Measurements from ENCODE around the gene PHACTR4. TPM values are rescaled to one million over a fixed set of nuclear protein-coding genes. Genes with fewer than 3 reads are reported as not detected.

The PHACTR4 gene
- total RNA-seq (10 to 100 TPM; 22.4 to 34.9 TPM), polyA plus RNA-seq (10 to 100 TPM; 15.1 to 18.7 TPM)
- long read RNA-seq, donor 1, partial matches to known transcripts: 19 of 23 reads
- long read RNA-seq, donor 1, other reads (novel, unspliced or antisense): 0 of 23 reads
- long read RNA-seq, donor 2, partial matches to known transcripts: 0 of 4 reads
- long read RNA-seq, donor 2, other reads (novel, unspliced or antisense): 0 of 4 reads
- long read RNA-seq, donor 3, partial matches to known transcripts: 0 of 3 reads
- long read RNA-seq, donor 3, other reads (novel, unspliced or antisense): 0 of 3 reads
- long read RNA-seq, donor 4, partial matches to known transcripts: 0 of 1 reads
- long read RNA-seq, donor 4, other reads (novel, unspliced or antisense): 0 of 1 reads
- long read RNA-seq, donor 5, full-length matches to known transcripts: 9 of 21 reads
- long read RNA-seq, donor 5, partial matches to known transcripts: 12 of 21 reads
- long read RNA-seq, donor 5, other reads (novel, unspliced or antisense): 0 of 21 reads

DNA sequence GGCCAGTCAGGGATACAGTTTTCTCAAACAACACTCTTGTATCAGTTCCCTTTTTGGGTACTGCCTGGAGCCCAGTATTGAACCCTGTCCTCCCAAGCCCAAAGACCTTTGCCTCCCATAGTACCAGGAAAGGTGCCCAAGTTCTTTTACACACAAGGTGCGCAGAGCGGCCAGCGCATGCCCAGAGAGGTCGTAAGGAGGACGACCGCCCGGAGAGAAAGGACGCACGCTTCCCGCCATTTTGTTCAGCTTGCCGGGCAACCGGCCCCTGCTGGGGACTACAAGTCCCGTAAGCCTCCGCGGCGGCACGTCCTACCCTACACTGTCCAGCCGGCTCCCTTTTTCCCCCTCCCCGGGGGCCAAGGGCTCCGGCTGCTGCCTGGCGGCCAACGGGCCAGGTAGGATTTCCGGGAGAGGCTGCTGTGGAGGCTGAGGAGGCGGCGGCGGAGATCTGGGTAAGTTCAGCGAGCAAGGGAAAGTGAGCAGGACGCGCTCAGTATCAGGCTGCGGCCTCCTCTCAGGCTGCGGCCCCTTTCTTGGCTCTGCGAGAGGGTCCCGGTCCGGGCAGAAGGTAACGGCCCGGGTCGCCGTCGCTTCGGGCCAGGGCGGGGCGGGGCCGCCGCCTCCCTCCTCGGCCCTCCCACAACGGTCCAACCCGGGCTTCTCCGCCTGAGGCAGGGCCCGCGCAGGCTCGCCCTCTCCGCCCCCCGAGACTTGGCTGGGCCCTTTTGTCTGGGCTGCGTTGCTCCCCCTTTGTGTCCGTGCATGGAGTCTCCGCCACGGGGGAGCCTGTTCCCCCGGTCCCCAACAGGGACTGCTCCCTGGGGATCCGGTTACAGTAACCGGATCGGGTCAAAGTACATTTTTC, at the start of gene PHACTR4:
PHACTR4 (plus strand) TSS at position 370 of the 868 bp plus-strand sequence. CDS start 37,708 bp downstream, outside the sequence.
- Histone ChIP-seq H3K4me1 (ENCODE audit: control insufficient read depth in 5 of 5, insufficient read depth in 5 of 5, low read length in 5 of 5) (peaks cover 3 to 10% (median 4%) of the 10 kb centered on the region in 5 donors), H3K36me3 (ENCODE audit: control insufficient read depth in 4 of 4, insufficient read depth in 4 of 4, low read length in 4 of 4) (no peaks in the 10 kb centered on the region), H3K4me3 (peak within 1 kb of the TSS; percentile 54), H3K27ac (ENCODE audit: low read depth in 1 of 2, low read length in 1 of 2) (peak within 1 kb of the TSS; percentile 78 to 90), H3K9me3 (ENCODE audit: control insufficient read depth in 4 of 4, insufficient read depth in 3 of 4, low read length in 3 of 4) (no peaks in the 10 kb centered on the region), H3K27me3 (ENCODE audit: control insufficient read depth in 3 of 3, insufficient read depth in 3 of 3, low read length in 2 of 3) (no peaks in the 10 kb centered on the region), H3K9ac (ENCODE audit: insufficient read depth in 1 of 2, low read length in 2 of 2) (peak within 1 kb of the TSS; percentile 88 to 93)
- TF ChIP-seq, protein P1, sequence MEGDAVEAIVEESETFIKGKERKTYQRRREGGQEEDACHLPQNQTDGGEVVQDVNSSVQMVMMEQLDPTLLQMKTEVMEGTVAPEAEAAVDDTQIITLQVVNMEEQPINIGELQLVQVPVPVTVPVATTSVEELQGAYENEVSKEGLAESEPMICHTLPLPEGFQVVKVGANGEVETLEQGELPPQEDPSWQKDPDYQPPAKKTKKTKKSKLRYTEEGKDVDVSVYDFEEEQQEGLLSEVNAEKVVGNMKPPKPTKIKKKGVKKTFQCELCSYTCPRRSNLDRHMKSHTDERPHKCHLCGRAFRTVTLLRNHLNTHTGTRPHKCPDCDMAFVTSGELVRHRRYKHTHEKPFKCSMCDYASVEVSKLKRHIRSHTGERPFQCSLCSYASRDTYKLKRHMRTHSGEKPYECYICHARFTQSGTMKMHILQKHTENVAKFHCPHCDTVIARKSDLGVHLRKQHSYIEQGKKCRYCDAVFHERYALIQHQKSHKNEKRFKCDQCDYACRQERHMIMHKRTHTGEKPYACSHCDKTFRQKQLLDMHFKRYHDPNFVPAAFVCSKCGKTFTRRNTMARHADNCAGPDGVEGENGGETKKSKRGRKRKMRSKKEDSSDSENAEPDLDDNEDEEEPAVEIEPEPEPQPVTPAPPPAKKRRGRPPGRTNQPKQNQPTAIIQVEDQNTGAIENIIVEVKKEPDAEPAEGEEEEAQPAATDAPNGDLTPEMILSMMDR (IDR thresholded peaks at IDR 0.05; ENCODE audit: control extremely low read depth, extremely low read depth): no peak
- 0% methylated on average over 52 to 61 of the region's 61 CpGs for WGBS, 2 donors
- ATAC-seq (ENCODE audit: insufficient read depth, low FRiP score): peak; percentile 97
- peak; percentile 93 to 96 (median 94) for DNase-seq

DNA sequence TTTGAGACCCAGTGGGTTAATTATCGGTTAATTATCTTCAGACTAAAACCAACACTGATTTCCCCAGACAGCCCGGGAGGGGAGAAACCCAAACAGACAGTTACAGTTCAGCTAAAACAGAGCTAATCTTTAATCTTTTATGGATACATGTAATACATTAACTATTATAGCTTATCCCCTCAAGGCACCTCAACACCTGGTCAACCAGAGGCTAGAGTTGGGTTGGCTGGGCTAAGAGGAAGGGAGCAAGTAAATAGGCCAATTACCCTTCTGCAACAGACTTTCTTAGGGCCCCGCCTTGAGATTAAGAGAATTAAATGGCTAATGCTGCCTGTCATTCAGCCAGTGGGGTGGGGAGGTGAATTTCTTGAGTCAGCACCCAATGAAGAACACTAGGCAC, 47.3 kb upstream of the PHACTR4 start:
- ATAC-seq (ENCODE audit: insufficient read depth, low FRiP score): no peak
- DNase-seq: no peak
- Histone ChIP-seq H3K27ac (ENCODE audit: low read depth in 1 of 2, low read length in 1 of 2) (no peak overlapping the region), H3K4me3 (no peak overlapping the region), H3K27me3 (ENCODE audit: control insufficient read depth in 3 of 3, insufficient read depth in 3 of 3, low read length in 2 of 3) (no peaks in the 10 kb centered on the region), H3K9me3 (ENCODE audit: control insufficient read depth in 4 of 4, insufficient read depth in 3 of 4, low read length in 3 of 4) (no peaks in the 10 kb centered on the region), H3K9ac (ENCODE audit: insufficient read depth in 1 of 2, low read length in 2 of 2) (no peak overlapping the region), H3K4me1 (ENCODE audit: control insufficient read depth in 5 of 5, insufficient read depth in 5 of 5, low read length in 5 of 5) (no peaks in the 10 kb centered on the region), H3K36me3 (ENCODE audit: control insufficient read depth in 4 of 4, insufficient read depth in 4 of 4, low read length in 4 of 4) (no peaks in the 10 kb centered on the region)
- TF ChIP-seq, protein P1 (IDR thresholded peaks at IDR 0.05; ENCODE audit: control extremely low read depth, extremely low read depth): no peak
- WGBS, 2 donors: 63 to 83% methylated on average over 3 of the region's 3 CpGs

DNA sequence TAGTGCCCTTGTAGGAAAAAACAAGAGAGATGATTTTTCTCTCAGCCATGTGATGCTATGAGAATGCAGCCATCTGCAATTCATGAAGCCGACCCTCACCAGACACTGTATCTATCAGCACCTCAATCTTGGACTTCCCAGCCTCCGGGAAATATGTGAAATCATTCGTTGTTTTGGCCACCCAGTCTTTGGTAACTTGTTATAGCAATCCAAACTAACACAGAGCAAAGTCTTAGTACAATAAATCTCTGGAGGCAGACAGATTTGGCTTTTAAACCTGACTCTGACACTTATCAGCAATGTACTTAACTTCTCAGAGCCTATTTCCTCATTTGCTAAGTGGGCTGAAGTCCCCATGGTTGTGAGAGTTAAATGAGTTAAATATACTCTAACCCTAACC, 45.8 kb upstream of the PHACTR4 start:
- Histone ChIP-seq H3K4me1 (ENCODE audit: control insufficient read depth in 5 of 5, insufficient read depth in 5 of 5, low read length in 5 of 5) (peaks cover 0 to 3% (median 0%) of the 10 kb centered on the region in 5 donors), H3K9me3 (ENCODE audit: control insufficient read depth in 4 of 4, insufficient read depth in 3 of 4, low read length in 3 of 4) (no peaks in the 10 kb centered on the region), H3K27ac (ENCODE audit: low read depth in 1 of 2, low read length in 1 of 2) (no peak overlapping the region), H3K27me3 (ENCODE audit: control insufficient read depth in 3 of 3, insufficient read depth in 3 of 3, low read length in 2 of 3) (no peaks in the 10 kb centered on the region), H3K36me3 (ENCODE audit: control insufficient read depth in 4 of 4, insufficient read depth in 4 of 4, low read length in 4 of 4) (no peaks in the 10 kb centered on the region), H3K4me3 (no peak overlapping the region), H3K9ac (ENCODE audit: insufficient read depth in 1 of 2, low read length in 2 of 2) (no peak overlapping the region)
- ATAC-seq (ENCODE audit: insufficient read depth, low FRiP score): no peak
- DNase-seq: no peak
- TF ChIP-seq, protein P1 (IDR thresholded peaks at IDR 0.05; ENCODE audit: control extremely low read depth, extremely low read depth): no peak
- 19 to 34% methylated on average over 3 of the region's 3 CpGs for WGBS, 2 donors
